NCI-H146 treated with DMSO at 0.1 percent for 48 hours (cell line): ENCODE data around the gene LTBP1.
"Not testable (repeated sequence)": the region's sequence is repeated elsewhere in the genome, so short reads cannot be mapped to it uniquely, and the experiment has no call there.

Source experiments
- DNase-seq: peaks from one replicate; lab custom pipeline; 2025; ENCODE audit not compliant: unreplicated experiment; lab: John Stamatoyannopoulos, UW

LTBP1 gene

GRCh38 chr2:33034784-33035183 lies 88.0 kb downstream of the LTBP1 start:
- DNase-seq = no peak

GRCh38 chr2:33038230-33038629 lies 91.5 kb downstream of the LTBP1 start:
- no peak for DNase-seq

GRCh38 chr2:33038799-33039198 lies 92.0 kb downstream of the LTBP1 start:
- DNase-seq = no peak

GRCh38 chr2:33040541-33040940 lies 93.8 kb downstream of the LTBP1 start:
- DNase-seq = no peak

GRCh38 chr2:33042265-33042664 lies 95.5 kb downstream of the LTBP1 start:
- no peak for DNase-seq

- no peak for DNase-seq
These were observed 96.1 kb downstream of the LTBP1 start for GRCh38 chr2:33042819-33043218.

- DNase-seq = no peak
These were observed 101.2 kb downstream of the LTBP1 start for GRCh38 chr2:33047939-33048338.

- no peak for DNase-seq
These were observed 105.0 kb downstream of the LTBP1 start for GRCh38 chr2:33051586-33052360.

- DNase-seq = no peak
These were observed 105.6 kb downstream of the LTBP1 start for GRCh38 chr2:33052361-33052735.

GRCh38 chr2:33052795-33053194 lies 106.0 kb downstream of the LTBP1 start:
- DNase-seq = not testable (repeated sequence)

GRCh38 chr2:33056170-33056569 lies 109.4 kb downstream of the LTBP1 start:
- DNase-seq = no peak

- not testable (repeated sequence) for DNase-seq
These were observed 110.7 kb downstream of the LTBP1 start for GRCh38 chr2:33057307-33058028.

GRCh38 chr2:33058716-33059470 lies 112.1 kb downstream of the LTBP1 start:
- no peak for DNase-seq

GRCh38 chr2:33059471-33060156 lies 112.9 kb downstream of the LTBP1 start:
- DNase-seq = no peak

- DNase-seq = no peak
These were observed 113.7 kb downstream of the LTBP1 start for GRCh38 chr2:33060405-33060804.

- DNase-seq = no peak
These were observed 116.0 kb downstream of the LTBP1 start for GRCh38 chr2:33062665-33063250.

GRCh38 chr2:33064349-33064801 lies 117.6 kb downstream of the LTBP1 start:
- DNase-seq = no peak

GRCh38 chr2:33067598-33067997 lies 120.8 kb downstream of the LTBP1 start:
- DNase-seq = no peak

- no peak for DNase-seq
These were observed 121.5 kb downstream of the LTBP1 start for GRCh38 chr2:33068261-33068660.

- DNase-seq = no peak
These were observed 123.3 kb downstream of the LTBP1 start for GRCh38 chr2:33069894-33070651.
